Uterus (tissue), 4 donors: Measurements from ENCODE around the gene COMMD4. TPM values are rescaled to one million over a fixed set of nuclear protein-coding genes. Genes with fewer than 3 reads are reported as not detected.
"Not testable (repeated sequence)": the region's sequence is repeated elsewhere in the genome, so short reads cannot be mapped to it uniquely, and the experiment has no call there.

Experiments
- DNase-seq, 2 donors: peaks; one replicate each; pipeline ENCODE4 v3.0.0-alpha.2; 2019 to 2020
- H3K27ac ChIP-seq, 2 donors: fragments of 200-600 bp; sonication (generic); 1 replicate in 1 of 2; 2 replicates in 1 of 2; pipeline ENCODE4 v1.5.1; 2016 to 2018
- H3K27me3 ChIP-seq, 2 donors: fragments of 200-600 bp; sonication (generic); one replicate each; pipeline ENCODE4 v1.5.1; 2018 to 2019; ENCODE audit warnings: control low read depth in 1 of 2
- H3K36me3 ChIP-seq, 2 donors: fragments of 200-600 bp; sonication (generic); one replicate each; pipeline ENCODE4 v1.5.1; 2019; ENCODE audit warnings: control low read depth in 1 of 2
- H3K4me1 ChIP-seq, 2 donors: fragments of 200-600 bp; sonication (generic); one replicate each; pipeline ENCODE4 v1.5.1; 2018 to 2019; ENCODE audit warnings: control low read depth in 1 of 2
- H3K4me3 ChIP-seq, 2 donors: fragments of 200-600 bp; sonication (generic); 1 replicate in 1 of 2; 2 replicates in 1 of 2; pipeline ENCODE4 v1.5.1; 2018 to 2019; ENCODE audit warnings: mild to moderate bottlenecking in 1 of 2
- H3K9me3 ChIP-seq, 2 donors: fragments of 200-600 bp; sonication (generic); one replicate each; pipeline ENCODE4 v1.5.1; 2019; ENCODE audit warnings: control low read depth in 1 of 2
- POLR2A ChIP-seq, 2 donors: fragments of 450-650 bp; IDR thresholded peaks; one replicate each; pipeline ENCODE4 v1.6.1; 2016; ENCODE audit warnings: antibody characterized with exemption in 2 of 2, mild to moderate bottlenecking in 1 of 2, moderate library complexity in 1 of 2
- intact Hi-C: fragments of 100-400 bp; cut with DNase I; formaldehyde crosslinking; loops from one replicate; pipeline ENCODE4 v1.15.1; 2023; ENCODE audit warnings: low total_unique reads
- total RNA-seq, 4 donors: library from RNA; depleted of rRNA in 3 of 4; stranded (reverse); fragments of >200 nt in 3 of 4; gene quantifications; one replicate each; pipeline versions ENCODE4 v1.1.0 to v1.2.4, GENCODE V29; 2014 to 2023
- TF ChIP-seq, protein P1 (sequence below), 4 experiments: fragments of 200-600 bp in 2 of 4; fragments of 450-650 bp in 2 of 4; sonication (generic) in 2 of 4; IDR thresholded peaks; one replicate each; pipeline ENCODE4 v1.5.1; 2016 to 2019; ENCODE audit warnings: antibody characterized with exemption in 4 of 4, mild to moderate bottlenecking in 2 of 4, moderate library complexity in 1 of 4
- donor health status: DM: yes; HTN: yes; CAD: no.

Gene COMMD4
- total RNA-seq, 4 donors from 2014 or later: 29.9 to 53.0 (median 37.9) TPM

DNA sequence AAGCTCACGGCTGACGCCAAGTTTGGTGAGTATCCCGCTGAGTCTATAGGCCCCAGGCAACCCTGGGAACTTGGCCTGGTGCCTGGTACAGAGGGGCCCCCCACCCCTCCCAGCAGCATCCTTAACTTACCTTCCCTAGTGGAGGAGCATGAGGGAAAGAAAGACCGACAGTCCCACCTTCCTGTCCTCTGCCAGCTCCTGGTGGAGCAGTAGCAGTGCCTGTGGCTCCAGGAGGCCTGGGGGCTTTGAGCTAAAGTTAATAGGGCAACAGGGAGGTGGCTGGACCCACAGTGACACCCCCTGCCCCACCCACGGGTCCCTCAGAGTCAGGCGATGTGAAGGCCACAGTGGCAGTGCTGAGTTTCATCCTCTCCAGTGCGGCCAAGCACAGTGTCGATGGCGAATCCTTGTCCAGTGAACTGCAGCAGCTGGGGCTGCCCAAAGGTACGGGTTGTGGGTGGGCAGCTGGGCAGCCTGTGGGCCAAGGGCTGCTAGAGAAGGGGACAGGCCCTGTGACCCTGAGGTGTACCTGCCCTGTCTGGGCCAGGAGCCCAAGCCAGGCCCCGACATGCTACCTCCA lies 2.9 kb downstream of the COMMD4 start:
- Histone ChIP-seq H3K4me1 (no peaks in the 10 kb centered on the region), H3K27ac (no peak overlapping the region), H3K36me3 (no peaks in the 10 kb centered on the region), H3K9me3 (no peaks in the 10 kb centered on the region), H3K4me3 (no peak overlapping the region), H3K27me3 (no peaks in the 10 kb centered on the region)
- no peak for TF ChIP-seq POLR2A (IDR thresholded peaks at IDR 0.05)
- TF ChIP-seq, protein P1, sequence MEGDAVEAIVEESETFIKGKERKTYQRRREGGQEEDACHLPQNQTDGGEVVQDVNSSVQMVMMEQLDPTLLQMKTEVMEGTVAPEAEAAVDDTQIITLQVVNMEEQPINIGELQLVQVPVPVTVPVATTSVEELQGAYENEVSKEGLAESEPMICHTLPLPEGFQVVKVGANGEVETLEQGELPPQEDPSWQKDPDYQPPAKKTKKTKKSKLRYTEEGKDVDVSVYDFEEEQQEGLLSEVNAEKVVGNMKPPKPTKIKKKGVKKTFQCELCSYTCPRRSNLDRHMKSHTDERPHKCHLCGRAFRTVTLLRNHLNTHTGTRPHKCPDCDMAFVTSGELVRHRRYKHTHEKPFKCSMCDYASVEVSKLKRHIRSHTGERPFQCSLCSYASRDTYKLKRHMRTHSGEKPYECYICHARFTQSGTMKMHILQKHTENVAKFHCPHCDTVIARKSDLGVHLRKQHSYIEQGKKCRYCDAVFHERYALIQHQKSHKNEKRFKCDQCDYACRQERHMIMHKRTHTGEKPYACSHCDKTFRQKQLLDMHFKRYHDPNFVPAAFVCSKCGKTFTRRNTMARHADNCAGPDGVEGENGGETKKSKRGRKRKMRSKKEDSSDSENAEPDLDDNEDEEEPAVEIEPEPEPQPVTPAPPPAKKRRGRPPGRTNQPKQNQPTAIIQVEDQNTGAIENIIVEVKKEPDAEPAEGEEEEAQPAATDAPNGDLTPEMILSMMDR (IDR thresholded peaks at IDR 0.05): no peak
- intact Hi-C loops: no loop called here
- DNase-seq: no peak

DNA sequence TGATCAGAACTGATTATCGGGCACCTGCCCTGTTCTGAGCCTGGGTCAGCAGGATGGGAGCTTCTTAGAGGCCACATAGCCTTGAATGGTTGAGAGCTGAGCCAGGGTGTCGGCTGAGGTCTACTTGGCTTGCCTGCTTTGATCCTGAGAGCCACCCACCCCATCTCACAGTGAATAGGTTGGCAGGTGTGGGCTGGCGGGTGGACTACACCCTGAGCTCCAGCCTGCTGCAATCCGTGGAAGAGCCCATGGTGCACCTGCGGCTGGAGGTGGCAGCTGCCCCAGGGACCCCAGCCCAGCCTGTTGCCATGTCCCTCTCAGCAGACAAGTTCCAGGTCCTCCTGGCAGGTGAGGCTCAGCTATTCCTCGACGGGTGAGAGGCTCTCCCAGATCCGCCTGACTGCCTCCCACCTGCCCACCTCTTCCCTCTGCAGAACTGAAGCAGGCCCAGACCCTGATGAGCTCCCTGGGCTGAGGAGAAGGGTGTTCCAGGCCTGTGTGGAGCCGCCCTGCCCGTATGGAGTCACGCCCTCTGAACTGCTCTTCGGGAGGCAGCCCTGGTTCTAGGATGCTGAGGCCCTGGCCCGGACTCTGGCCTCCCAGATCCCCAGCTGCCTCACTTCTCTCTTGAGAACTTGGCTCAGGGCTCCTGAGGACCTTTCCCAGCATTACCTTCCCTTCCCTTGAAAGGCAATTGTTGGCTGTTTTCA lies 3.8 kb downstream of the COMMD4 start:
- H3K4me1 ChIP-seq: no peaks in the 10 kb centered on the region
- no peak overlapping the region for H3K4me3 ChIP-seq
- H3K27me3 ChIP-seq: no peaks in the 10 kb centered on the region
- H3K9me3 ChIP-seq: no peaks in the 10 kb centered on the region
- H3K36me3 ChIP-seq: no peaks in the 10 kb centered on the region
- intact Hi-C loops: no loop called here
- TF ChIP-seq, protein P1 (IDR thresholded peaks at IDR 0.05): no peak
- TF ChIP-seq POLR2A (IDR thresholded peaks at IDR 0.05): no peak
- no peak for DNase-seq
- H3K27ac ChIP-seq: no peak overlapping the region

DNA sequence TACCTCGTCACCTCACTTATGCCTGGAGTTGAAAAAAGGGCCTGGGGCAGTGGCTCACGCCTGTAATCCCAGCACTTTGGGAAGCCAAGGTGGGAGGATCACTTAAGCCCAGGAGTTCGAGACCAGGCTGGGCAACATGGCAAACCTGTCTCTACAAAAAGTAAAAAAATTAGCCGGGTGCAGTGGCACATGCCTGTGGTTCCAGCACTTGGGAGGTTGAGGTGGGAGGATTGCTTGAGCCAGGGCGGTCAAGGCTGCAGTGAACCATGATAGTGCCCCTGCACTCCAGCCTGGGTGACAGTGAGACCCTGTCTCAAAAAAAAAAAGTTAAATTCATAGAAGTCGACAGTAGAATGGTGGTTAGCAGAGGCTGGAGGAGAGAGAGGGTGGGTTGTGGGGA lies 6.4 kb downstream of the COMMD4 start:
- no peak for DNase-seq
- Histone ChIP-seq H3K27me3 (no peaks in the 10 kb centered on the region), H3K27ac (no peak overlapping the region), H3K9me3 (no peaks in the 10 kb centered on the region), H3K4me3 (no peak overlapping the region), H3K4me1 (no peaks in the 10 kb centered on the region), H3K36me3 (no peaks in the 10 kb centered on the region)
- TF ChIP-seq, protein P1 (IDR thresholded peaks at IDR 0.05): no peak
- no peak for TF ChIP-seq POLR2A (IDR thresholded peaks at IDR 0.05)
- intact Hi-C loops: no loop called here

DNA sequence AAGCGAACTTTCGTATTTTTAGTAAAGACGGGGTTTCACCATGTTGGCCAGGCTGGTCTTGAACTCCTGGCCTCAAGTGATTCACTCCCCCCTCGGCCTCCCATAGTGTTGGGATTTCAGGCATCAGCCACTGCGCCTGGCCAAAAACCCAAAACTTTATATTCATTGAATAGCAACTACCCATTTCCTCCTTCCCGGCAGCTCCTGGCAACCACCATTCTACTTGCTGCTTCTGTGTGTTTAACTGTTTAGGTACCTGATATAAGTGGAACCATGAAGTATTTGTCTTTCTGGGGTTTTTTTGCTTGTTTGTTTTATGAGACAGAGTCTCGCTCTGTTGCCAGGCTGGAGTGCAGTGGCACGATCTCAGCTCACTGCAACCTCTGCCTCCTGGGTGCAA lies 8.1 kb downstream of the COMMD4 start:
- H3K4me1 ChIP-seq, H3K4me3 ChIP-seq, H3K27ac ChIP-seq, intact Hi-C loops, H3K27me3 ChIP-seq, H3K36me3 ChIP-seq, DNase-seq, H3K9me3 ChIP-seq: not testable (repeated sequence)

DNA sequence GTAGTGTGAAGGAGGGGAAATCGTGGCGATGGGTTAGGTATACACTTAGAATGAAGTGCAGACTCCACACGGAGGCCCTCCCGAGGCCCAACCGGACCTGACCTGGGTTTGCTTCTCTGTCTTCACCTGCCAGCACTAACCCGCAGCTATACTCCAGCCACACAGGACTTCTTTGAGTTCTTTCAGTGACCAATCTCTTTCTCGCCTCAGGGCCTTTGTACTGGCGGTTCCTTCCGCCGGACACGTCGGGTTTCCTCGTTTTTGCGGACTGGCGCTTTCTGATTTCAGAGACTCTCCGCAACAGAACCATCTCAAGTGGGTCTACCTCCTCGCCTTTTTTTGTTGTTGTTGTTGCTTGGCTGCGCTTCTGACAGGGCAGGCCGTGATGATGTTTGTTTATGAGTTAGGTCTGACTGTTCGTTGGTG lies 10.9 kb downstream of the COMMD4 start, which contains the start of gene NEIL1:
Gene NEIL1, plus strand, starts transcription at position 244 of the 426 bp plus-strand sequence. CDS start 1,867 bp downstream, outside the sequence.
- TF ChIP-seq, protein P1 (IDR thresholded peaks at IDR 0.05): no peak
- no peak for TF ChIP-seq POLR2A (IDR thresholded peaks at IDR 0.05)
- no peaks in the 10 kb centered on the region for H3K9me3 ChIP-seq
- peak within 1 kb of the TSS; percentile 66 to 70 for H3K27ac ChIP-seq
- H3K36me3 ChIP-seq: no peaks in the 10 kb centered on the region
- no peaks in the 10 kb centered on the region for H3K27me3 ChIP-seq
- no peak for DNase-seq
- H3K4me1 ChIP-seq: peaks cover 0 to 6% of the 10 kb centered on the region in 2 donors
- peak within 1 kb of the TSS; percentile 61 to 91 for H3K4me3 ChIP-seq
- intact Hi-C loops: no loop called here
